ENCODE measurements around the gene IGFL2.
"Not testable (repeated sequence)": the region's sequence is repeated elsewhere in the genome, so short reads cannot be mapped to it uniquely, and the experiment has no call there.

DNA sequence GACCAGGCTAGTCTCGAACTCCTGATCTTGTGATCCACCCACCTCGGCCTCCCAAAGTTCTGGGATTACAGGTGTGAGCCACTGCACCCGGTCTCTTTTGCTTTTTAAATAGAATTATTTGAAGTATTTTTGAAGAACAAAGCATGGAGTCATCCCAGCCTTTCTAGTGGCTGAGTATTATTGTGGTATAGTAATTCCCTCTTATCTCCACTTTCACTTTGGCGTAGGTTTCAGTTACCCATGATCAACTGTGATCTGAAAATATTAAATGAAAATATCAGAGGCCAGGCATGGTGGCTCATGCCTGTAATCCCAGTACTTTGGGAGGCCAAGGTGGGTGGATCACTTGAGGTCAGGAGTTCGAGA is 44.6 kb downstream of the IGFL2 start:
- TF ChIP-seq, protein P1, sequence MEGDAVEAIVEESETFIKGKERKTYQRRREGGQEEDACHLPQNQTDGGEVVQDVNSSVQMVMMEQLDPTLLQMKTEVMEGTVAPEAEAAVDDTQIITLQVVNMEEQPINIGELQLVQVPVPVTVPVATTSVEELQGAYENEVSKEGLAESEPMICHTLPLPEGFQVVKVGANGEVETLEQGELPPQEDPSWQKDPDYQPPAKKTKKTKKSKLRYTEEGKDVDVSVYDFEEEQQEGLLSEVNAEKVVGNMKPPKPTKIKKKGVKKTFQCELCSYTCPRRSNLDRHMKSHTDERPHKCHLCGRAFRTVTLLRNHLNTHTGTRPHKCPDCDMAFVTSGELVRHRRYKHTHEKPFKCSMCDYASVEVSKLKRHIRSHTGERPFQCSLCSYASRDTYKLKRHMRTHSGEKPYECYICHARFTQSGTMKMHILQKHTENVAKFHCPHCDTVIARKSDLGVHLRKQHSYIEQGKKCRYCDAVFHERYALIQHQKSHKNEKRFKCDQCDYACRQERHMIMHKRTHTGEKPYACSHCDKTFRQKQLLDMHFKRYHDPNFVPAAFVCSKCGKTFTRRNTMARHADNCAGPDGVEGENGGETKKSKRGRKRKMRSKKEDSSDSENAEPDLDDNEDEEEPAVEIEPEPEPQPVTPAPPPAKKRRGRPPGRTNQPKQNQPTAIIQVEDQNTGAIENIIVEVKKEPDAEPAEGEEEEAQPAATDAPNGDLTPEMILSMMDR (IDR thresholded peaks at IDR 0.05 in 8 of 11, conservative IDR thresholded peaks at IDR 0.05 in 3 of 11) = not testable (repeated sequence)
- TF ChIP-seq POLR2A, POLR2AphosphoS5 (IDR thresholded peaks at IDR 0.05): not testable (repeated sequence)
